Thoracic aorta (tissue), 2 donors: ENCODE data around the gene ODAD3. TPM values are rescaled to one million over a fixed set of nuclear protein-coding genes. Genes with fewer than 3 reads are reported as not detected.

Experiments
- ATAC-seq: fragments of 150-250 bp; one replicate; pipeline ENCODE4 v1.8.0; 2017; ENCODE audit warnings: low read depth; ENCODE audit not compliant: insufficient number of reproducible peaks, low FRiP score
- DNase-seq: peaks from one replicate; pipeline ENCODE4 v3.0.0-alpha.2; 2020; ENCODE audit warnings: low spot score
- H3K27ac ChIP-seq, 2 donors: fragments of 200-600 bp; sonication (generic); 1 replicate in 1 of 2; 2 replicates in 1 of 2; pipeline ENCODE4 v1.5.1; 2016; ENCODE audit warnings: mild to moderate bottlenecking in 2 of 2, moderate library complexity in 2 of 2
- H3K27me3 ChIP-seq: fragments of 200-600 bp; sonication (generic); replicated peaks from 2 replicates; pipeline ENCODE4 v1.6.0; 2016; ENCODE audit warnings: mild to moderate bottlenecking; ENCODE audit not compliant: insufficient read depth
- H3K36me3 ChIP-seq: fragments of 200-600 bp; sonication (generic); one replicate; pipeline ENCODE4 v1.5.1; 2016
- H3K4me1 ChIP-seq, 2 donors: fragments of 200-600 bp; sonication (generic); 1 replicate in 1 of 2; 2 replicates in 1 of 2; pipeline versions ENCODE4 v1.5.1 to v1.6.0; 2016; ENCODE audit warnings: low read depth in 2 of 2, mild to moderate bottlenecking in 1 of 2; ENCODE audit not compliant: control insufficient read depth in 1 of 2
- H3K4me3 ChIP-seq: fragments of 200-600 bp; sonication (generic); 2 replicates; pipeline ENCODE4 v1.5.1; 2016; ENCODE audit warnings: mild to moderate bottlenecking
- H3K9me3 ChIP-seq: fragments of 200-600 bp; sonication (generic); 2 replicates; pipeline ENCODE4 v1.5.1; 2016
- total RNA-seq, 2 donors: library from RNA; depleted of rRNA; stranded (reverse); fragments of >200 nt; gene quantifications; one replicate each; pipeline versions ENCODE4 v1.1.0 to v1.2.3, GENCODE V29; 2016
- TF ChIP-seq, protein P1 (sequence below): fragments of 200-600 bp; sonication (generic); IDR thresholded peaks from one replicate; pipeline ENCODE4 v1.5.1; 2019; ENCODE audit warnings: antibody characterized with exemption

ODAD3 gene
- total RNA-seq, 2 donors from 2014 or later, result 0.35 to 2.0 TPM

DNA sequence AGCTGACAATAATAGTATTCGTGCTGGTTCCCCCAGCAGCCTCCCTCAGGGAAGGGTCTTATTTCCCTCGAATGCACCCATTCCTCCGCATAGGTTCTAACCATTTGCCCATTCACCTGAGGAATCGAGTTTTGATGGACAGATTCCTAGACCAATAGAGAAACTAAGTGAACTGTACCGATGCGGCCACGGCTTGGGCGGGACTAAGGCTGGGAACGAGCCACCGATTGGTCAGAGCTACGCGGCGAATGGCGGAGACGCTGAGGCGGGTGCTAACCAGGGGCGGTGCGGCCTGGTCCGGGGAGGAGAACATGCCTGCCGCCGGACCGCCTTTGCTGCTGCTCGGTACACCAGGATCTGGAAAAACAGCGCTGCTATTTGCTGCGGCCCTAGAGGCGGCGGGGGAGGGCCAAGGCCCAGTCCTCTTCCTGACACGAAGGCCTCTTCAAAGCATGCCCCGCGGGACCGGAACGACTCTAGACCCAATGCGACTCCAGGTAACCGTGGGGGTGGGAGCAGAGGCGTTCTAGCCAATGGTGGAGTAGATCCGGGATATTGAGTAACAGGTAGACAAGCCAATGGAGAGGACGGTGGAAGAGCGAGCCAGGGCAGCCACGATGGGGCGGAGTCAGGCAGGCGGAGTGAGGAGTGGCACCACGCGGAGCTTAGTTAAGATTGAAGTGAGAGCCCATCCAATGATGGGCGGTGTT is 60.3 kb downstream of the ODAD3 start, which contains the start of gene SWSAP1:
Gene SWSAP1, plus strand, starts transcription at position 234 of the 710 bp plus-strand sequence. Its CDS starts 15 bp downstream, at position 249.
- Histone ChIP-seq H3K36me3 (no peaks in the 10 kb centered on the region), H3K4me1 (peaks cover 16 to 45% of the 10 kb centered on the region in 2 donors), H3K4me3 (peak within 1 kb of the TSS; percentile 74), H3K27me3 (no peaks in the 10 kb centered on the region), H3K9me3 (no peaks in the 10 kb centered on the region), H3K27ac (peak within 1 kb of the TSS; percentile 92 to 95)
- peak; percentile 97 for DNase-seq
- TF ChIP-seq, protein P1, sequence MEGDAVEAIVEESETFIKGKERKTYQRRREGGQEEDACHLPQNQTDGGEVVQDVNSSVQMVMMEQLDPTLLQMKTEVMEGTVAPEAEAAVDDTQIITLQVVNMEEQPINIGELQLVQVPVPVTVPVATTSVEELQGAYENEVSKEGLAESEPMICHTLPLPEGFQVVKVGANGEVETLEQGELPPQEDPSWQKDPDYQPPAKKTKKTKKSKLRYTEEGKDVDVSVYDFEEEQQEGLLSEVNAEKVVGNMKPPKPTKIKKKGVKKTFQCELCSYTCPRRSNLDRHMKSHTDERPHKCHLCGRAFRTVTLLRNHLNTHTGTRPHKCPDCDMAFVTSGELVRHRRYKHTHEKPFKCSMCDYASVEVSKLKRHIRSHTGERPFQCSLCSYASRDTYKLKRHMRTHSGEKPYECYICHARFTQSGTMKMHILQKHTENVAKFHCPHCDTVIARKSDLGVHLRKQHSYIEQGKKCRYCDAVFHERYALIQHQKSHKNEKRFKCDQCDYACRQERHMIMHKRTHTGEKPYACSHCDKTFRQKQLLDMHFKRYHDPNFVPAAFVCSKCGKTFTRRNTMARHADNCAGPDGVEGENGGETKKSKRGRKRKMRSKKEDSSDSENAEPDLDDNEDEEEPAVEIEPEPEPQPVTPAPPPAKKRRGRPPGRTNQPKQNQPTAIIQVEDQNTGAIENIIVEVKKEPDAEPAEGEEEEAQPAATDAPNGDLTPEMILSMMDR, result no peak
- ATAC-seq, result peak; percentile 94

- TF ChIP-seq, protein P1, result no peak
- H3K4me3 ChIP-seq, result peak overlapping the region; percentile 74
- H3K36me3 ChIP-seq, result no peaks in the 10 kb centered on the region
- no peak for DNase-seq
- peaks cover 16 to 41% of the 10 kb centered on the region in 2 donors for H3K4me1 ChIP-seq
- no peaks in the 10 kb centered on the region for H3K9me3 ChIP-seq
- no peaks in the 10 kb centered on the region for H3K27me3 ChIP-seq
- H3K27ac ChIP-seq, result peak overlapping the region; percentile 92 to 95
- no peak for ATAC-seq
These were observed 61.0 kb downstream of the ODAD3 start for GRCh38 chr19:11373885-11374432.

- H3K4me3 ChIP-seq, result no peak overlapping the region
- H3K9me3 ChIP-seq, result no peaks in the 10 kb centered on the region
These were observed 61.6 kb downstream of the ODAD3 start for GRCh38 chr19:11373166-11373884.

DNA sequence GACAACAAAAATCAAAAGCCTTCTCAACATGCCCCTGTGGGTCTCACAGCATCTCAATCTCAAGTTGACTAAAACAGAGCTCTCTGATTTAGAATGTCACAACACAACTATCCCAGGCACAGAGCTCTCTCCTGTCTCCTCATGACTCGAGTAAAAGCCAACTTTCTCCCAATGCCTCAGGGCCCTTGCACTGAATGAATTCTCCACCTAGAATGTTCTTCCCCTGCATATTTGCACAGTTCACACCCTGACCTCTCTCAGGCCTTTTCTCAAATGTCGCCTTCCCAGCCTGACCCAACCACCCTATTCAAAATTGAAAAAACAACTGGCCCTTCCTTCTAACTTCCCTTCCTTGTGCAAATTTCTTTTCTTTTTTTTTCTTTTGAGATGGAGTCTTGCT is 64.2 kb downstream of the ODAD3 start:
- H3K4me1 ChIP-seq, result peaks cover 3 to 10% of the 10 kb centered on the region in 2 donors
- DNase-seq, result no peak
- H3K9me3 ChIP-seq, result no peaks in the 10 kb centered on the region
- H3K4me3 ChIP-seq, result no peak overlapping the region
- no peaks in the 10 kb centered on the region for H3K36me3 ChIP-seq
- TF ChIP-seq, protein P1, result no peak
- H3K27me3 ChIP-seq, result no peaks in the 10 kb centered on the region
- no peak for ATAC-seq
- H3K27ac ChIP-seq, result no peak overlapping the region

More at GRCh38 chr19:11373166-11373884, 61.6 kb downstream of the ODAD3 start:
- ATAC-seq, result no peak
- no peak for DNase-seq
- Histone ChIP-seq H3K36me3 (no peaks in the 10 kb centered on the region), H3K27me3 (no peaks in the 10 kb centered on the region), H3K27ac (no peak overlapping the region), H3K4me1 (peaks cover 13 to 35% of the 10 kb centered on the region in 2 donors)
- TF ChIP-seq, protein P1, result no peak

Other genes with a start within 250 kb of the ODAD3 start
- gene KANK2, start 237.6 kb downstream of the ODAD3 start, total RNA-seq, result 100 to 1,000 TPM; 647 to 689 TPM
- not detected for gene ANGPTL8, start 195.5 kb downstream of the ODAD3 start, total RNA-seq
- 10 to 100 TPM; 30.5 to 49.3 TPM for gene DOCK6, start 172.6 kb downstream of the ODAD3 start, total RNA-seq
- gene TSPAN16, start 139.0 kb downstream of the ODAD3 start, total RNA-seq, result not detected
- 10 to 100 TPM; 14.2 to 20.4 TPM for gene RAB3D, start 95.5 kb downstream of the ODAD3 start, total RNA-seq
- 100 to 1,000 TPM; 103 to 144 TPM for gene TMEM205, start 88.9 kb downstream of the ODAD3 start, total RNA-seq
- 10 to 100 TPM; 15.1 to 21.8 TPM for gene CCDC159, start 88.6 kb downstream of the ODAD3 start, total RNA-seq
- gene PLPPR2, start 79.7 kb downstream of the ODAD3 start, total RNA-seq, result 10 to 100 TPM; 55.7 to 69.7 TPM
- gene SWSAP1, start 60.5 kb downstream of the ODAD3 start, total RNA-seq, result 1 to 10 TPM; 1.2 to 1.5 TPM
- 1 to 10 TPM; 5.6 to 7.1 TPM for gene EPOR, start 50.8 kb downstream of the ODAD3 start, total RNA-seq
- 10 to 100 TPM; 43.6 to 47.4 TPM for gene RGL3, start 15.8 kb downstream of the ODAD3 start, total RNA-seq
- gene PRKCSH, start 514 bp upstream of the ODAD3 start, total RNA-seq, result 100 to 1,000 TPM; 121 to 123 TPM
- gene ELAVL3, start 45.9 kb upstream of the ODAD3 start, total RNA-seq, result not detected
- 10 to 100 TPM in 1 of 2 donors, 1 to 10 TPM in 1; 5.4 to 25.0 TPM for gene ZNF653, start 70.7 kb upstream of the ODAD3 start, total RNA-seq
- 10 to 100 TPM; 40.4 to 44.1 TPM for gene ECSIT, start 94.0 kb upstream of the ODAD3 start, total RNA-seq
- gene CNN1, start 103.7 kb upstream of the ODAD3 start, total RNA-seq, result 1,000 to 10,000 TPM in 1 of 2 donors, 100 to 1,000 TPM in 1; 703 to 1,224 TPM
- 10 to 100 TPM; 24.3 to 36.6 TPM for gene ELOF1, start 124.1 kb upstream of the ODAD3 start, total RNA-seq
- gene ACP5, start 142.5 kb upstream of the ODAD3 start, total RNA-seq, result 10 to 100 TPM in 1 of 2 donors, 1 to 10 TPM in 1; 1.6 to 14.6 TPM
- gene ZNF627, start 162.4 kb upstream of the ODAD3 start, total RNA-seq, result 10 to 100 TPM in 1 of 2 donors, 1 to 10 TPM in 1; 5.6 to 13.1 TPM